Keratinocyte (primary cell): ENCODE measurements around the gene SDC1.

Experiments used
- CTCF ChIP-seq, 3 experiments: IDR thresholded peaks in 1 of 3; conservative IDR thresholded peaks in 1 of 3; optimal IDR thresholded peaks in 1 of 3; 2 replicates in 2 of 3; 3 replicates in 1 of 3; pipeline versions ENCODE3 to v1.5.1; 2011; ENCODE audit warnings: low read length in 3 of 3, mild to moderate bottlenecking in 3 of 3, moderate library complexity in 2 of 3, control low read depth in 1 of 3, inconsistent platforms in 1 of 3; ENCODE audit not compliant: insufficient read depth in 2 of 3; ENCODE audit errors: extremely low read depth in 1 of 3
- EZH2 ChIP-seq: IDR thresholded peaks from one replicate; pipeline ENCODE4 v1.6.1; 2012; ENCODE audit warnings: inconsistent platforms, mild to moderate bottlenecking, low read length, moderate library complexity

GRCh38 chr2:20165677-20166509 lies 59.0 kb downstream of the SDC1 start:
- TF ChIP-seq CTCF (optimal IDR thresholded peaks at IDR 0.05 in 1 of 3, IDR thresholded peaks at IDR 0.05 in 1 of 3, conservative IDR thresholded peaks at IDR 0.05 in 1 of 3; ENCODE audit: extremely low read depth in 1 of 3, insufficient read depth in 2 of 3, low read length in 3 of 3) (no peak), EZH2 (no peak)
